SK-N-SH treated with all-trans-retinoic acid at 6 μM for 48 hours (cell line): ENCODE data around the gene CNNM3.
A peak's percentile ranks its signal among the peaks of the same experiment; 100 is the strongest.

Experiments
- ATAC-seq: fragments of 200-7000 bp; cut with Tn5 transposase; 3 replicates; pipeline ENCODE4 v1.9.1; 2020; ENCODE audit warnings: mild to moderate bottlenecking, moderate library complexity
- ARNTL ChIP-seq: fragments of 450-650 bp; formaldehyde crosslinking; IDR thresholded peaks from 2 replicates; pipeline ENCODE4 v1.5.0; 2020; ENCODE audit warnings: low read depth, mild to moderate bottlenecking, moderate library complexity, borderline replicate concordance
- CSDC2 ChIP-seq: fragments of 250-450 bp; sonication (Bioruptor Pico); IDR thresholded peaks from 2 replicates; pipeline ENCODE4 v1.5.0; 2020; ENCODE audit warnings: mild to moderate bottlenecking, moderate library complexity
- ESRRG ChIP-seq: fragments of 250-450 bp; sonication (Bioruptor Pico); IDR thresholded peaks from 2 replicates; pipeline ENCODE4 v1.6.1; 2021; ENCODE audit warnings: mild to moderate bottlenecking
- ISL1 ChIP-seq: fragments of 250-450 bp; sonication (Bioruptor Pico); IDR thresholded peaks from 2 replicates; pipeline ENCODE4 v2.1.2; 2022; ENCODE audit warnings: mild to moderate bottlenecking, moderate library complexity
- OSR1 ChIP-seq: fragments of 250-450 bp; sonication (Bioruptor Pico); IDR thresholded peaks from 2 replicates; pipeline ENCODE4 v1.8.0; 2022; ENCODE audit warnings: moderate library complexity, mild to moderate bottlenecking, inconsistent platforms
- PPARA ChIP-seq: fragments of 250-450 bp; sonication (Bioruptor Pico); IDR thresholded peaks from 2 replicates; pipeline ENCODE4 v1.5.0; 2020; ENCODE audit warnings: mild to moderate bottlenecking, borderline replicate concordance
- RARB ChIP-seq: fragments of 250-450 bp; sonication (Bioruptor Pico); IDR thresholded peaks from 2 replicates; pipeline ENCODE4 v1.8.0; 2021; ENCODE audit warnings: mild to moderate bottlenecking, moderate library complexity
- SNAI2 ChIP-seq: fragments of 250-450 bp; sonication (Bioruptor Pico); IDR thresholded peaks from 2 replicates; pipeline ENCODE4 v1.5.0; 2020; ENCODE audit warnings: mild to moderate bottlenecking, moderate library complexity
- TCF4 ChIP-seq: fragments of 250-450 bp; sonication (Bioruptor Pico); IDR thresholded peaks from 2 replicates; pipeline ENCODE4 v1.8.0; 2021; ENCODE audit warnings: mild to moderate bottlenecking, moderate library complexity, borderline replicate concordance
- TOX ChIP-seq: fragments of 250-450 bp; sonication (Bioruptor Pico); IDR thresholded peaks from 2 replicates; pipeline ENCODE4 v1.8.0; 2021; ENCODE audit warnings: mild to moderate bottlenecking, moderate library complexity, borderline replicate concordance
- ZFP3 ChIP-seq: fragments of 250-450 bp; sonication (Bioruptor Pico); IDR thresholded peaks from 2 replicates; pipeline ENCODE4 v1.5.0; 2020; ENCODE audit warnings: mild to moderate bottlenecking, moderate library complexity
- ZFP30 ChIP-seq: fragments of 450-650 bp; formaldehyde crosslinking; IDR thresholded peaks from 2 replicates; pipeline ENCODE4 v1.5.0; 2022; ENCODE audit warnings: mild to moderate bottlenecking, moderate library complexity
- ZNF565 ChIP-seq: fragments of 450-650 bp; formaldehyde crosslinking; conservative IDR thresholded peaks from 2 replicates; pipeline ENCODE4 v1.5.0; 2020; ENCODE audit warnings: low read depth, mild to moderate bottlenecking, moderate library complexity
- ZNF70 ChIP-seq: fragments of 450-650 bp; formaldehyde crosslinking; IDR thresholded peaks from 2 replicates; pipeline ENCODE4 v1.5.0; 2020; ENCODE audit warnings: mild to moderate bottlenecking, moderate library complexity
- ZNF8 ChIP-seq: fragments of 450-650 bp; formaldehyde crosslinking; IDR thresholded peaks from 2 replicates; pipeline ENCODE4 v1.5.0; 2020; ENCODE audit warnings: mild to moderate bottlenecking, moderate library complexity
- TF ChIP-seq, protein P1 (sequence below): fragments of 250-450 bp; sonication (Bioruptor Pico); IDR thresholded peaks from 2 replicates; pipeline ENCODE4 v1.5.1; 2021; ENCODE audit warnings: mild to moderate bottlenecking, moderate library complexity
- TF ChIP-seq, protein P2 (sequence below): fragments of 250-450 bp; sonication (Bioruptor Pico); IDR thresholded peaks from 2 replicates; pipeline ENCODE4 v1.8.0; 2021; ENCODE audit warnings: low read depth, mild to moderate bottlenecking, moderate library complexity, borderline replicate concordance
- TF ChIP-seq, protein P3 (sequence below): fragments of 250-450 bp; sonication (Bioruptor Pico); IDR thresholded peaks from 2 replicates; pipeline ENCODE4 v1.8.0; 2020; ENCODE audit warnings: mild to moderate bottlenecking, moderate library complexity, borderline replicate concordance
- TF ChIP-seq, protein P4 (sequence below): fragments of 250-450 bp; sonication (Bioruptor Pico); IDR thresholded peaks from 2 replicates; pipeline ENCODE4 v1.5.0; 2020; ENCODE audit warnings: mild to moderate bottlenecking, moderate library complexity

The CNNM3 gene

DNA sequence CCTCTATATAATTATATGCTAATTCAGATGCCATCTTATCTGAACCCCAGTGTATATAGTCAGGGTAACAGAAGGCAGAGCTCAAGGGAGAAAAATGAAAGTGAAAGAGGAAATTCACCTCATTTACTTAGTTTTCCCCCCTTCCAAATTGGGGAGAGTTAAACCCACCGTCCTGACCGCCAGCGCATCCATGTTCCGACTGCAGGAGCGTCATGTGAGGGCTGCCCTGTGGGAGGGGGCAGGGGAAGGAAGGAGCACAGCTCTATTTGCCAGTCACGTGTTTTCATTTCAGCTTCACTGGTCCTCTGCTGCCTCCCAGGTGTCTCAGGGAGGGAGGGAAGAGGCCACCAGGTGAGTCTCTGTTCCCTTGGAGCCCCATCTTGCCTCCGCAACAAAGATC, 42.1 kb upstream of the CNNM3 start (continued):
- TF ChIP-seq, protein P1, sequence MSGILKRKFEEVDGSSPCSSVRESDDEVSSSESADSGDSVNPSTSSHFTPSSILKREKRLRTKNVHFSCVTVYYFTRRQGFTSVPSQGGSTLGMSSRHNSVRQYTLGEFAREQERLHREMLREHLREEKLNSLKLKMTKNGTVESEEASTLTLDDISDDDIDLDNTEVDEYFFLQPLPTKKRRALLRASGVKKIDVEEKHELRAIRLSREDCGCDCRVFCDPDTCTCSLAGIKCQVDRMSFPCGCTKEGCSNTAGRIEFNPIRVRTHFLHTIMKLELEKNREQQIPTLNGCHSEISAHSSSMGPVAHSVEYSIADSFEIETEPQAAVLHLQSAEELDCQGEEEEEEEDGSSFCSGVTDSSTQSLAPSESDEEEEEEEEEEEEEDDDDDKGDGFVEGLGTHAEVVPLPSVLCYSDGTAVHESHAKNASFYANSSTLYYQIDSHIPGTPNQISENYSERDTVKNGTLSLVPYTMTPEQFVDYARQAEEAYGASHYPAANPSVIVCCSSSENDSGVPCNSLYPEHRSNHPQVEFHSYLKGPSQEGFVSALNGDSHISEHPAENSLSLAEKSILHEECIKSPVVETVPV (CRISPR knock-in tag), result no peak
- TF ChIP-seq, all 23 proteins: peak for 0

DNA sequence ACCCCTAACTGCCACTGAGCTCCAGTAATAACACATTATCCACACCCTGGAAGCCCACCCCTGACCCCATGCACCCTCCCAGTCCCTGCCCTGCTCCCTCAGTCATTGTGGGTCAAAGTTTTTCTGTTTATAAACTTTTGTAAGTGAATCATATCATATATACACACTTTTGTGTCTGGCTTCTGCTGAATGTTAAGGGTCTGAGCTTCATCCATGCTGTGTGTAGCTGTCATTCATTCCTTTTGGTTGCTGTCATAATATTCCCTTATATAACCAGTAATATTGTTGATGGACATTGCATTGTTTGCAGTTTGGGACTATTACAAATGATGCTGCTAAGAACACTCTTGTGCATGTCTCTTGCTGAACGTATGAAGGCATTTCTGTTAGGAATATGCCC, 40.9 kb upstream of the CNNM3 start:
- ATAC-seq, result peak; percentile 39; the same call in 2 of the 3 replicates
- no peak for TF ChIP-seq ISL1 (CRISPR knock-in tag)
- TF ChIP-seq PPARA (CRISPR knock-in tag), result no peak
- no peak for TF ChIP-seq ARNTL
- TF ChIP-seq TOX (CRISPR knock-in tag), result no peak

DNA sequence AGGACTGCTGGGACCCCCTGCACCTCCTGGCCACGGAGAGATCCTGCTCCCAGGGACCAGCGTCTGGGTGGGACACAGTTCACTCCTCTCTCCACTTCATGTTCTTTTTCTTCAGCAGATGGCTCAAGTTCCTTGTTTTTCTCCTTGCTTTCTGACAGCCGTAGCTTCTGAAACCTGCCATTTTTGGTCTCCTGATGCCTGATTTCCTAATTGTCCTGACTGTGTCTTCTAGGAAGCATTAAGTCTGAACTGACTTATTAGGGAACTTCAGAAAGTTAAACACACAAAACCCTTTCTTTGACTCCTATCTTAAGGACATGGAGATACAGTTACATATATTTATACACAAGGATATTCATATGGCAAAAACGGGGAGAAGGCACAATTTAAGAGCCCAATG, 32.7 kb upstream of the CNNM3 start:
- no peak for ATAC-seq
- TF ChIP-seq ZNF8 (no peak), ZNF70 (CRISPR knock-in tag) (no peak), PPARA (CRISPR knock-in tag) (no peak), ZFP30 (CRISPR knock-in tag) (no peak), ZNF565 (CRISPR knock-in tag) (no peak), ARNTL (no peak), CSDC2 (CRISPR knock-in tag) (no peak), ZFP3 (no peak), TOX (CRISPR knock-in tag) (no peak), TCF4 (no peak), RARB (no peak), ISL1 (CRISPR knock-in tag) (no peak), OSR1 (CRISPR knock-in tag) (no peak)
- TF ChIP-seq, protein P2, sequence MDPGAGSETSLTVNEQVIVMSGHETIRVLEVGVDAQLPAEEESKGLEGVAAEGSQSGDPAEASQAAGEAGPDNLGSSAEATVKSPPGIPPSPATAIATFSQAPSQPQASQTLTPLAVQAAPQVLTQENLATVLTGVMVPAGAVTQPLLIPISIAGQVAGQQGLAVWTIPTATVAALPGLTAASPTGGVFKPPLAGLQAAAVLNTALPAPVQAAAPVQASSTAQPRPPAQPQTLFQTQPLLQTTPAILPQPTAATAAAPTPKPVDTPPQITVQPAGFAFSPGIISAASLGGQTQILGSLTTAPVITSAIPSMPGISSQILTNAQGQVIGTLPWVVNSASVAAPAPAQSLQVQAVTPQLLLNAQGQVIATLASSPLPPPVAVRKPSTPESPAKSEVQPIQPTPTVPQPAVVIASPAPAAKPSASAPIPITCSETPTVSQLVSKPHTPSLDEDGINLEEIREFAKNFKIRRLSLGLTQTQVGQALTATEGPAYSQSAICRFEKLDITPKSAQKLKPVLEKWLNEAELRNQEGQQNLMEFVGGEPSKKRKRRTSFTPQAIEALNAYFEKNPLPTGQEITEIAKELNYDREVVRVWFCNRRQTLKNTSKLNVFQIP (CRISPR knock-in tag), result no peak
- TF ChIP-seq, protein P3, sequence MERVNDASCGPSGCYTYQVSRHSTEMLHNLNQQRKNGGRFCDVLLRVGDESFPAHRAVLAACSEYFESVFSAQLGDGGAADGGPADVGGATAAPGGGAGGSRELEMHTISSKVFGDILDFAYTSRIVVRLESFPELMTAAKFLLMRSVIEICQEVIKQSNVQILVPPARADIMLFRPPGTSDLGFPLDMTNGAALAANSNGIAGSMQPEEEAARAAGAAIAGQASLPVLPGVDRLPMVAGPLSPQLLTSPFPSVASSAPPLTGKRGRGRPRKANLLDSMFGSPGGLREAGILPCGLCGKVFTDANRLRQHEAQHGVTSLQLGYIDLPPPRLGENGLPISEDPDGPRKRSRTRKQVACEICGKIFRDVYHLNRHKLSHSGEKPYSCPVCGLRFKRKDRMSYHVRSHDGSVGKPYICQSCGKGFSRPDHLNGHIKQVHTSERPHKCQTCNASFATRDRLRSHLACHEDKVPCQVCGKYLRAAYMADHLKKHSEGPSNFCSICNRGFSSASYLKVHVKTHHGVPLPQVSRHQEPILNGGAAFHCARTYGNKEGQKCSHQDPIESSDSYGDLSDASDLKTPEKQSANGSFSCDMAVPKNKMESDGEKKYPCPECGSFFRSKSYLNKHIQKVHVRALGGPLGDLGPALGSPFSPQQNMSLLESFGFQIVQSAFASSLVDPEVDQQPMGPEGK, result no peak
- TF ChIP-seq, protein P1 (CRISPR knock-in tag), result no peak

DNA sequence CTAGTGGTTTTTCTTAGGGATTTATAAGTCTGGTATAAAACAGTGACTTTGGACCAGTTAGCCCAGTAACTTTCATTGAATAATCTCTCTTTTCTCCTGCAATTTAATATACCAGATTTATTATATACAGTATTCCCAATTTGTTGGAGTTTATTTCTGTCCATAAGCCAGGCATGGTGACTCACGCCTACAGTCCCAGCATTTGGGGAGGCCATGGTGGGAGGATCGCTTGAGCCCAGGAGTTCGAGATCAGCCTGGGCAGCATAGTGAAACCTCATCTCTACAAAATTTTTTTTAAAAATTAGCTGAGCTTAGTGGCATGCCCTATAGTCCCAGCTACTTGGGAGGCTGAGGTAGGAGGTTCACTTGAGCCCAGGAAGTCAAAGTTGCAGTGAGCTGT, 28.7 kb upstream of the CNNM3 start:
- ATAC-seq, result no peak; the same call in 2 of the 3 replicates
- TF ChIP-seq CSDC2 (CRISPR knock-in tag) (no peak), ZNF8 (no peak), ZFP3 (no peak), SNAI2 (CRISPR knock-in tag) (no peak), ARNTL (no peak), ISL1 (CRISPR knock-in tag) (no peak), ZFP30 (CRISPR knock-in tag) (no peak), ESRRG (CRISPR knock-in tag) (no peak), TOX (CRISPR knock-in tag) (no peak), OSR1 (CRISPR knock-in tag) (no peak)
- TF ChIP-seq, protein P1 (CRISPR knock-in tag), result no peak
- TF ChIP-seq, protein P2 (CRISPR knock-in tag), result no peak
- TF ChIP-seq, protein P4, sequence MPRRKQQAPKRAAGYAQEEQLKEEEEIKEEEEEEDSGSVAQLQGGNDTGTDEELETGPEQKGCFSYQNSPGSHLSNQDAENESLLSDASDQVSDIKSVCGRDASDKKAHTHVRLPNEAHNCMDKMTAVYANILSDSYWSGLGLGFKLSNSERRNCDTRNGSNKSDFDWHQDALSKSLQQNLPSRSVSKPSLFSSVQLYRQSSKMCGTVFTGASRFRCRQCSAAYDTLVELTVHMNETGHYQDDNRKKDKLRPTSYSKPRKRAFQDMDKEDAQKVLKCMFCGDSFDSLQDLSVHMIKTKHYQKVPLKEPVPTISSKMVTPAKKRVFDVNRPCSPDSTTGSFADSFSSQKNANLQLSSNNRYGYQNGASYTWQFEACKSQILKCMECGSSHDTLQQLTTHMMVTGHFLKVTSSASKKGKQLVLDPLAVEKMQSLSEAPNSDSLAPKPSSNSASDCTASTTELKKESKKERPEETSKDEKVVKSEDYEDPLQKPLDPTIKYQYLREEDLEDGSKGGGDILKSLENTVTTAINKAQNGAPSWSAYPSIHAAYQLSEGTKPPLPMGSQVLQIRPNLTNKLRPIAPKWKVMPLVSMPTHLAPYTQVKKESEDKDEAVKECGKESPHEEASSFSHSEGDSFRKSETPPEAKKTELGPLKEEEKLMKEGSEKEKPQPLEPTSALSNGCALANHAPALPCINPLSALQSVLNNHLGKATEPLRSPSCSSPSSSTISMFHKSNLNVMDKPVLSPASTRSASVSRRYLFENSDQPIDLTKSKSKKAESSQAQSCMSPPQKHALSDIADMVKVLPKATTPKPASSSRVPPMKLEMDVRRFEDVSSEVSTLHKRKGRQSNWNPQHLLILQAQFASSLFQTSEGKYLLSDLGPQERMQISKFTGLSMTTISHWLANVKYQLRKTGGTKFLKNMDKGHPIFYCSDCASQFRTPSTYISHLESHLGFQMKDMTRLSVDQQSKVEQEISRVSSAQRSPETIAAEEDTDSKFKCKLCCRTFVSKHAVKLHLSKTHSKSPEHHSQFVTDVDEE (CRISPR knock-in tag), result no peak
